Sciatic nerve (tissue), 2 donors: Measurements from ENCODE around the gene UBQLN2. TPM values are rescaled to one million over a fixed set of nuclear protein-coding genes. Genes with fewer than 3 reads are reported as not detected.

Source experiments
- ATAC-seq: fragments of 200-7000 bp; cut with Tn5 transposase; one replicate; pipeline ENCODE4 v1.9.1; 2020; ENCODE audit warnings: mild to moderate bottlenecking, moderate library complexity
- DNase-seq: peaks from one replicate; pipeline ENCODE4 v3.0.0-alpha.2; 2020; ENCODE audit warnings: low spot score
- intact Hi-C: fragments of 100-400 bp; cut with DNase I; formaldehyde crosslinking; loops from one replicate; pipeline ENCODE4 v1.14.2; 2022
- total RNA-seq: library from RNA; stranded (reverse); fragmentation: NEBNext Ultra II Directional; extraction: Animal tissue kit (Norgen Biotek cat#: 25700); gene quantifications from one replicate; pipeline ENCODE4 v1.2.1, GENCODE V29; 2021
- donor health status: DM: no; HTN: no; CAD: no.
- donor health status: DM: no; HTN: no; CAD: no.

UBQLN2 gene
- total RNA-seq, 1 donor from 2014 or later = 32.6 TPM

GRCh38 chrX:56615282-56615681 lies 51.9 kb downstream of the UBQLN2 start:
- intact Hi-C loops = no loop called here
- DNase-seq (no peak), ATAC-seq (no peak)

Other genes with a start within 250 kb of the UBQLN2 start
- 37.6 TPM for gene NBDY, start 165.6 kb downstream of the UBQLN2 start, total RNA-seq